ENCODE results near the gene IQGAP2.
"Not testable (repeated sequence)": the region's sequence is repeated elsewhere in the genome, so short reads cannot be mapped to it uniquely, and the experiment has no call there.

Gene IQGAP2

GRCh38 chr5:76718381-76718832 is 315.3 kb downstream of the IQGAP2 start:
- DNase-seq (ENCODE audit: low read depth), result no peak

- DNase-seq (ENCODE audit: low read depth), result no peak
Observed at GRCh38 chr5:76718880-76719279, 315.8 kb downstream of the IQGAP2 start.

GRCh38 chr5:76720988-76721569 is 318.0 kb downstream of the IQGAP2 start:
- no peak for DNase-seq (ENCODE audit: low read depth)

GRCh38 chr5:76723266-76723665 is 320.2 kb downstream of the IQGAP2 start:
- no peak for DNase-seq (ENCODE audit: low read depth)

- DNase-seq (ENCODE audit: low read depth), result no peak
Observed at GRCh38 chr5:76723906-76724305, 320.8 kb downstream of the IQGAP2 start.

- no peak for DNase-seq (ENCODE audit: low read depth)
Observed at GRCh38 chr5:76724871-76725270, 321.8 kb downstream of the IQGAP2 start.

GRCh38 chr5:76728965-76729364 is 325.9 kb downstream of the IQGAP2 start:
- no peak for DNase-seq (ENCODE audit: low read depth)

- no peak for DNase-seq (ENCODE audit: low read depth)
Observed at GRCh38 chr5:76729373-76730290, 326.5 kb downstream of the IQGAP2 start.

- DNase-seq (ENCODE audit: low read depth), result no peak
Observed at GRCh38 chr5:76732405-76733048, 329.4 kb downstream of the IQGAP2 start.

GRCh38 chr5:76733049-76733417 is 329.9 kb downstream of the IQGAP2 start:
- DNase-seq (ENCODE audit: low read depth), result peak; percentile 54

GRCh38 chr5:76735762-76736545 is 332.9 kb downstream of the IQGAP2 start:
- no peak for DNase-seq (ENCODE audit: low read depth)

- DNase-seq (ENCODE audit: low read depth), result no peak
Observed at GRCh38 chr5:76736679-76737556, 333.8 kb downstream of the IQGAP2 start.

GRCh38 chr5:76737846-76738245 is 334.8 kb downstream of the IQGAP2 start:
- no peak for DNase-seq (ENCODE audit: low read depth)

- DNase-seq (ENCODE audit: low read depth), result not testable (repeated sequence)
Observed at GRCh38 chr5:76741506-76741905, 338.4 kb downstream of the IQGAP2 start.

GRCh38 chr5:76742583-76742982 is 339.5 kb downstream of the IQGAP2 start:
- DNase-seq (ENCODE audit: low read depth), result no peak

GRCh38 chr5:76744632-76745031 is 341.5 kb downstream of the IQGAP2 start:
- DNase-seq (ENCODE audit: low read depth), result no peak

GRCh38 chr5:76745670-76746069 is 342.6 kb downstream of the IQGAP2 start:
- no peak for DNase-seq (ENCODE audit: low read depth)

- no peak for DNase-seq (ENCODE audit: low read depth)
Observed at GRCh38 chr5:76746677-76747076, 343.6 kb downstream of the IQGAP2 start.

GRCh38 chr5:76747706-76748105 is 344.6 kb downstream of the IQGAP2 start:
- no peak for DNase-seq (ENCODE audit: low read depth)

GRCh38 chr5:76751291-76751690 is 348.2 kb downstream of the IQGAP2 start:
- DNase-seq (ENCODE audit: low read depth), result no peak

- no peak for DNase-seq (ENCODE audit: low read depth)
Observed at GRCh38 chr5:76754668-76755078, 351.6 kb downstream of the IQGAP2 start.
